LNCaP clone FGC (cell line): Measurements from ENCODE around the gene ERBB3.
A peak's percentile ranks its signal among the peaks of the same experiment; 100 is the strongest.

ENCODE experiments used
- DNase-seq: peaks from one replicate; pipeline ENCODE4 v3.0.0-alpha.2; 2011; ENCODE audit warnings: low read depth
- H3K4me3 ChIP-seq: 2 replicates; pipeline ENCODE4 v1.5.1; 2011; ENCODE audit warnings: mild to moderate bottlenecking, low read depth, low read length, control low read depth
- CTCF ChIP-seq: IDR thresholded peaks from 2 replicates; pipeline ENCODE4 v1.5.1; 2012; ENCODE audit warnings: mild to moderate bottlenecking; ENCODE audit not compliant: control insufficient read depth, insufficient read depth; ENCODE audit errors: extremely low read depth

Gene ERBB3

GRCh38 chr12:56126732-56127239, 46.8 kb downstream of the ERBB3 start:
- no peak for DNase-seq
- TF ChIP-seq CTCF: no peak
- H3K4me3 ChIP-seq: peak overlapping the region; percentile 49

GRCh38 chr12:56127485-56127887, 47.5 kb downstream of the ERBB3 start:
- DNase-seq: no peak
- peak overlapping the region; percentile 49 for H3K4me3 ChIP-seq
- no peak for TF ChIP-seq CTCF

- DNase-seq: peak; percentile 99
- no peak for TF ChIP-seq CTCF
- peak within 1 kb of the TSS; percentile 88 for H3K4me3 ChIP-seq
Measured at GRCh38 chr12:56127888-56128669, 48.1 kb downstream of the ERBB3 start, which contains the start of gene ESYT1. Gene ESYT1, plus strand, starts transcription at chr12:56128267. Its CDS starts 53 bp downstream, at chr12:56128320.

- TF ChIP-seq CTCF: no peak
Measured at GRCh38 chr12:56128670-56129205, 48.8 kb downstream of the ERBB3 start.

GRCh38 chr12:56129206-56129941, 49.4 kb downstream of the ERBB3 start:
- TF ChIP-seq CTCF: no peak
- H3K4me3 ChIP-seq: peak overlapping the region; percentile 88
- DNase-seq: no peak

More at GRCh38 chr12:56128670-56129205, 48.8 kb downstream of the ERBB3 start:
- peak overlapping the region; percentile 88 for H3K4me3 ChIP-seq
- no peak for DNase-seq

- no peak for TF ChIP-seq CTCF
- H3K4me3 ChIP-seq: no peak overlapping the region
- no peak for DNase-seq
Measured at GRCh38 chr12:56129942-56130495, 50.1 kb downstream of the ERBB3 start.
